GM12878 (cell line): ENCODE results near the gene TMC2. TPM values are rescaled to one million over a fixed set of nuclear protein-coding genes. Genes with fewer than 3 reads are reported as not detected.

Experiments
- ATAC-seq: fragments of 200-7000 bp; cut with Tn5 transposase; 3 replicates; pipeline ENCODE4 v1.9.1; 2020; ENCODE audit warnings: mild to moderate bottlenecking, moderate library complexity
- BruUV-seq: library from RNA; stranded (reverse); fragments of 400-500 nt; replicated peaks from 2 replicates; lab custom pipeline; 2021; lab: Mats Ljungman, UMichigan
- CTCF ChIA-PET: fragments of 300-600 bp; sonication (Branson Sonifier 250); formaldehyde crosslinking; extraction: SDS; loops from one replicate; lab custom pipeline; 2021; ENCODE audit warnings: inconsistent platforms; lab: Yijun Ruan, JAX
- POLR2A ChIA-PET: fragments of 350-600 bp; formaldehyde crosslinking; extraction: SDS; loops from one replicate; lab custom pipeline; 2021; ENCODE audit warnings: inconsistent platforms; lab: Charles Lee
- RAD21 ChIA-PET: fragments of 300-600 bp; sonication (Branson Sonifier 250); formaldehyde crosslinking; loops from one replicate; lab custom pipeline; 2023; ENCODE audit warnings: antibody characterized with exemption; ENCODE audit not compliant: unreplicated experiment; lab: Charles Lee
- SMC1A ChIA-PET: fragments of 300-600 bp; sonication (Branson Sonifier 250); formaldehyde crosslinking; loops from one replicate; lab custom pipeline; 2023; ENCODE audit not compliant: unreplicated experiment, uncharacterized antibody; lab: Charles Lee
- DNase-seq: peaks from one replicate; pipeline ENCODE4 v3.0.0-alpha.2; 2011; ENCODE audit warnings: low read depth, low spot score
- FAIRE-seq: peaks from 3 replicates; lab custom pipeline; 2011; peaks lifted over from hg19 to GRCh38; lab: Jason Lieb, UNC
- H2AFZ ChIP-seq: 2 replicates; pipeline ENCODE4 v1.6.0; 2011; ENCODE audit warnings: low read depth, low read length, control low read depth; ENCODE audit not compliant: control insufficient read depth
- H3K27ac ChIP-seq: 2 replicates; pipeline ENCODE4 v1.5.1; 2011; ENCODE audit warnings: control low read depth; ENCODE audit not compliant: control insufficient read depth, insufficient read depth
- H3K27me3 ChIP-seq, 2 experiments: replicated peaks in 1 of 2; 2 replicates each; pipeline versions ENCODE4 v1.6.0 to v1.6.1; 2011; ENCODE audit warnings: low read length in 1 of 2; ENCODE audit not compliant: control insufficient read depth in 2 of 2, insufficient read depth in 2 of 2
- H3K36me3 ChIP-seq, 2 experiments: 2 replicates each; pipeline ENCODE4 v1.5.1; 2011; ENCODE audit warnings: low read length in 1 of 2; ENCODE audit not compliant: control insufficient read depth in 2 of 2, insufficient read depth in 2 of 2
- H3K4me1 ChIP-seq: 2 replicates; pipeline ENCODE4 v1.6.1; 2011; ENCODE audit warnings: mild to moderate bottlenecking, low read length, moderate library complexity, mixed read lengths; ENCODE audit not compliant: control insufficient read depth, insufficient read depth
- H3K4me2 ChIP-seq: 2 replicates; pipeline ENCODE4 v1.6.0; 2011; ENCODE audit warnings: control low read depth; ENCODE audit not compliant: control insufficient read depth, insufficient read depth
- H3K4me3 ChIP-seq: fragments of 200-600 bp; sonication (generic); 2 replicates; pipeline ENCODE4 v1.5.1; 2016
- H3K79me2 ChIP-seq: 2 replicates; pipeline ENCODE4 v1.6.0; 2011; ENCODE audit warnings: low read length; ENCODE audit not compliant: control insufficient read depth, insufficient read depth
- H3K9ac ChIP-seq: 2 replicates; pipeline ENCODE4 v1.8.0; 2011; ENCODE audit warnings: low read length, control low read depth, mixed read lengths; ENCODE audit not compliant: control insufficient read depth, insufficient read depth
- H3K9me3 ChIP-seq: replicated peaks from 3 replicates; pipeline ENCODE4 v1.5.1; 2011; ENCODE audit warnings: mild to moderate bottlenecking, low read length; ENCODE audit not compliant: control insufficient read depth, insufficient read depth
- H4K20me1 ChIP-seq: 2 replicates; pipeline ENCODE4 v1.6.0; 2011; ENCODE audit not compliant: control insufficient read depth, insufficient read depth
- BRCA1 ChIP-seq: IDR thresholded peaks from 2 replicates; pipeline ENCODE4 v1.6.1; 2011; ENCODE audit warnings: low read depth, low read length, improper control_type of control experiment
- DPF2 ChIP-seq: fragments of 450-650 bp; IDR thresholded peaks from 2 replicates; pipeline ENCODE4 v1.6.1; 2017; ENCODE audit warnings: mild to moderate bottlenecking
- FOXM1 ChIP-seq: IDR thresholded peaks from 2 replicates; pipeline ENCODE4 v1.6.1; 2012; ENCODE audit warnings: low read depth, mild to moderate bottlenecking, inconsistent platforms, low read length, moderate library complexity
- JUNB ChIP-seq: IDR thresholded peaks from 2 replicates; pipeline ENCODE4 v1.6.1; 2016; ENCODE audit warnings: antibody characterized with exemption, mild to moderate bottlenecking
- JUND ChIP-seq: IDR thresholded peaks from 2 replicates; pipeline ENCODE4 v1.6.1; 2012; ENCODE audit warnings: low read depth, mild to moderate bottlenecking, low read length, improper control_type of control experiment, moderate library complexity
- NRF1 ChIP-seq: conservative IDR thresholded peaks from 2 replicates; pipeline ENCODE4 v1.6.1; 2011; ENCODE audit warnings: mild to moderate bottlenecking, low read depth, low read length, improper control_type of control experiment
- POLR2A ChIP-seq: IDR thresholded peaks from 2 replicates; pipeline ENCODE4 v1.6.1; 2011; ENCODE audit warnings: low read depth, mild to moderate bottlenecking, low read length
- SREBF2 ChIP-seq: IDR thresholded peaks from 2 replicates; pipeline ENCODE4 v1.6.1; 2012; ENCODE audit warnings: mild to moderate bottlenecking, low read length
- YBX1 ChIP-seq: fragments of 450-650 bp; IDR thresholded peaks from 2 replicates; pipeline ENCODE4 v1.6.1; 2016; ENCODE audit warnings: antibody characterized with exemption
- ZNF24 ChIP-seq: fragments of 450-650 bp; IDR thresholded peaks from 2 replicates; pipeline ENCODE4 v1.6.1; 2017; ENCODE audit warnings: antibody characterized with exemption, mild to moderate bottlenecking
- WGBS: methylation state at CpG from one replicate; pipeline ENCODE4 v1.1.6; 2016; ENCODE audit warnings: low lambda C conversion rate; ENCODE audit not compliant: insufficient replicate concordance, insufficient coverage; ENCODE audit errors: missing lambda C conversion rate; 5-methylcytosine and 5-hydroxymethylcytosine counted together
- in situ Hi-C: fragments of 300-500 bp; cut with MboI; formaldehyde crosslinking; loops from 9 replicates; pipeline ENCODE4 v1.14.3; 2018; ENCODE audit warnings: mixed read lengths
- intact Hi-C: fragments of 100-400 bp; cut with micrococcal nuclease; formaldehyde crosslinking; loops from one replicate; pipeline ENCODE4 v1.14.2; 2022; ENCODE audit not compliant: unreplicated experiment
- polyA plus RNA-seq, 11 experiments: library from polyadenylated mRNA; depleted of rRNA in 4 of 11; unstranded in 6 of 11; stranded (reverse) in 5 of 11; fragments of >200 nt; fragmentation: Nextera tagmentation in 4 of 11; fragmentation: Illumina TruSeq in 1 of 11; extraction: Ambion mirVana in 4 of 11; extraction: Trizol in 1 of 11; gene quantifications; 1 replicate in 1 of 11; 2 replicates in 10 of 11; pipeline versions ENCODE4 v1.2.1 to v1.2.3, GENCODE V29; 2011 to 2016; ENCODE audit warnings: inconsistent platforms in 2 of 11, missing spikeins in 2 of 11, low read depth in 1 of 11
- total RNA-seq, 4 experiments: library from RNA; depleted of rRNA in 3 of 4; stranded (reverse); fragments of >200 nt in 3 of 4; fragmentation: Illumina TruSeq in 1 of 4; extraction: Trizol in 1 of 4; gene quantifications; 2 replicates each; pipeline versions ENCODE4 v1.2.1 to v1.2.3, GENCODE V29; 2013 to 2021
- TF ChIP-seq, protein P1 (sequence below): fragments of 450-650 bp; IDR thresholded peaks from 2 replicates; pipeline ENCODE4 v1.6.1; 2016; ENCODE audit warnings: mild to moderate bottlenecking
- TF ChIP-seq, protein P2 (sequence below): fragments of 450-650 bp; IDR thresholded peaks from 2 replicates; pipeline ENCODE4 v1.6.1; 2017; ENCODE audit warnings: mild to moderate bottlenecking, moderate library complexity
- TF ChIP-seq, protein P3 (sequence below): fragments of 450-650 bp; IDR thresholded peaks from 2 replicates; pipeline ENCODE4 v1.6.1; 2018; ENCODE audit warnings: borderline replicate concordance, mild to moderate bottlenecking; ENCODE audit not compliant: partially characterized antibody

Gene TMC2
- total and polyA plus RNA-seq, 10 of the 15 experiments (the other 5 are each of a cell fraction or from before 2014, with no cell fraction given), result 0.08 TPM; not detected in 9

DNA sequence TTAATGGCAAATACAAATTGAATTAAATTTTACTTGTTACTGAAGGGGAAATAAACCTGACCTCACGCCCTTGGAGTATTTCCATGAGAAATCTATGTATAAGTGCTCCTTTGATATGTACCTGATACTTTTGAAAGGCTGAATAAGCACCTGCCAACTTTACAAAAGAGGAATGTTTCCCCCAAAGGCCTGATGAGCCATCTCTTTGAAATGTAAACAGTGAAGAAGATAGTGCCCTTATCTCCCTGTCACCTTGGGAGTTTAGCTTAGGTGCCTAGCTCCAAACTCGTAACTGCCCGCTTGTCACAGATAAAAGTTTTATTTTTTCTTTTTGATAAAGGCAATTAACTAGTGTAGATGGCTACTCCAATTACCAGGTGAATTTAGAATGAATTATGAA is 26.6 kb upstream of the TMC2 start:
- WGBS, result 64% methylated on average over 3 of the region's 3 CpGs

More for the DNA sequence above, 26.6 kb upstream of the TMC2 start:
- no peaks in the 10 kb centered on the region for H4K20me1 ChIP-seq
- H3K4me2 ChIP-seq, result peak overlapping the region; percentile 88
- H3K79me2 ChIP-seq, result peaks cover 16% of the 10 kb centered on the region
- ChIA-PET POLR2A (interaction anchor here (1.6 kb wide), 1 partner anchor 40 kb away, joined by 12 read pairs; the partner anchor contains the start of gene SNRPB), RAD21 (no interaction called here), SMC1A (interaction anchor here (0.6 to 3.2 kb wide), 2 partner anchors 12 to 34 kb away, joined by 3 to 11 read pairs; no protein-coding TSS in a partner anchor), CTCF (interaction anchor here (4.4 kb wide), 1 partner anchor 12 kb away, joined by 86 read pairs; no protein-coding TSS in a partner anchor)
- TF ChIP-seq, protein P1, sequence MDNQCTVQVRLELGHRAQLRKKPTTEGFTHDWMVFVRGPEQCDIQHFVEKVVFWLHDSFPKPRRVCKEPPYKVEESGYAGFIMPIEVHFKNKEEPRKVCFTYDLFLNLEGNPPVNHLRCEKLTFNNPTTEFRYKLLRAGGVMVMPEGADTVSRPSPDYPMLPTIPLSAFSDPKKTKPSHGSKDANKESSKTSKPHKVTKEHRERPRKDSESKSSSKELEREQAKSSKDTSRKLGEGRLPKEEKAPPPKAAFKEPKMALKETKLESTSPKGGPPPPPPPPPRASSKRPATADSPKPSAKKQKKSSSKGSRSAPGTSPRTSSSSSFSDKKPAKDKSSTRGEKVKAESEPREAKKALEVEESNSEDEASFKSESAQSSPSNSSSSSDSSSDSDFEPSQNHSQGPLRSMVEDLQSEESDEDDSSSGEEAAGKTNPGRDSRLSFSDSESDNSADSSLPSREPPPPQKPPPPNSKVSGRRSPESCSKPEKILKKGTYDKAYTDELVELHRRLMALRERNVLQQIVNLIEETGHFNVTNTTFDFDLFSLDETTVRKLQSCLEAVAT, result no peak
- TF ChIP-seq YBX1 (no peak), JUND (no peak), BRCA1 (no peak), FOXM1 (no peak), NRF1 (no peak), SREBF2 (no peak), ZNF24 (no peak), POLR2A (no peak), JUNB (no peak), DPF2 (no peak)
- TF ChIP-seq, protein P2, sequence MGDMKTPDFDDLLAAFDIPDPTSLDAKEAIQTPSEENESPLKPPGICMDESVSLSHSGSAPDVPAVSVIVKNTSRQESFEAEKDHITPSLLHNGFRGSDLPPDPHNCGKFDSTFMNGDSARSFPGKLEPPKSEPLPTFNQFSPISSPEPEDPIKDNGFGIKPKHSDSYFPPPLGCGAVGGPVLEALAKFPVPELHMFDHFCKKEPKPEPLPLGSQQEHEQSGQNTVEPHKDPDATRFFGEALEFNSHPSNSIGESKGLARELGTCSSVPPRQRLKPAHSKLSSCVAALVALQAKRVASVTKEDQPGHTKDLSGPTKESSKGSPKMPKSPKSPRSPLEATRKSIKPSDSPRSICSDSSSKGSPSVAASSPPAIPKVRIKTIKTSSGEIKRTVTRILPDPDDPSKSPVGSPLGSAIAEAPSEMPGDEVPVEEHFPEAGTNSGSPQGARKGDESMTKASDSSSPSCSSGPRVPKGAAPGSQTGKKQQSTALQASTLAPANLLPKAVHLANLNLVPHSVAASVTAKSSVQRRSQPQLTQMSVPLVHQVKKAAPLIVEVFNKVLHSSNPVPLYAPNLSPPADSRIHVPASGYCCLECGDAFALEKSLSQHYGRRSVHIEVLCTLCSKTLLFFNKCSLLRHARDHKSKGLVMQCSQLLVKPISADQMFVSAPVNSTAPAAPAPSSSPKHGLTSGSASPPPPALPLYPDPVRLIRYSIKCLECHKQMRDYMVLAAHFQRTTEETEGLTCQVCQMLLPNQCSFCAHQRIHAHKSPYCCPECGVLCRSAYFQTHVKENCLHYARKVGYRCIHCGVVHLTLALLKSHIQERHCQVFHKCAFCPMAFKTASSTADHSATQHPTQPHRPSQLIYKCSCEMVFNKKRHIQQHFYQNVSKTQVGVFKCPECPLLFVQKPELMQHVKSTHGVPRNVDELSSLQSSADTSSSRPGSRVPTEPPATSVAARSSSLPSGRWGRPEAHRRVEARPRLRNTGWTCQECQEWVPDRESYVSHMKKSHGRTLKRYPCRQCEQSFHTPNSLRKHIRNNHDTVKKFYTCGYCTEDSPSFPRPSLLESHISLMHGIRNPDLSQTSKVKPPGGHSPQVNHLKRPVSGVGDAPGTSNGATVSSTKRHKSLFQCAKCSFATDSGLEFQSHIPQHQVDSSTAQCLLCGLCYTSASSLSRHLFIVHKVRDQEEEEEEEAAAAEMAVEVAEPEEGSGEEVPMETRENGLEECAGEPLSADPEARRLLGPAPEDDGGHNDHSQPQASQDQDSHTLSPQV, result no peak
- TF ChIP-seq, protein P3, sequence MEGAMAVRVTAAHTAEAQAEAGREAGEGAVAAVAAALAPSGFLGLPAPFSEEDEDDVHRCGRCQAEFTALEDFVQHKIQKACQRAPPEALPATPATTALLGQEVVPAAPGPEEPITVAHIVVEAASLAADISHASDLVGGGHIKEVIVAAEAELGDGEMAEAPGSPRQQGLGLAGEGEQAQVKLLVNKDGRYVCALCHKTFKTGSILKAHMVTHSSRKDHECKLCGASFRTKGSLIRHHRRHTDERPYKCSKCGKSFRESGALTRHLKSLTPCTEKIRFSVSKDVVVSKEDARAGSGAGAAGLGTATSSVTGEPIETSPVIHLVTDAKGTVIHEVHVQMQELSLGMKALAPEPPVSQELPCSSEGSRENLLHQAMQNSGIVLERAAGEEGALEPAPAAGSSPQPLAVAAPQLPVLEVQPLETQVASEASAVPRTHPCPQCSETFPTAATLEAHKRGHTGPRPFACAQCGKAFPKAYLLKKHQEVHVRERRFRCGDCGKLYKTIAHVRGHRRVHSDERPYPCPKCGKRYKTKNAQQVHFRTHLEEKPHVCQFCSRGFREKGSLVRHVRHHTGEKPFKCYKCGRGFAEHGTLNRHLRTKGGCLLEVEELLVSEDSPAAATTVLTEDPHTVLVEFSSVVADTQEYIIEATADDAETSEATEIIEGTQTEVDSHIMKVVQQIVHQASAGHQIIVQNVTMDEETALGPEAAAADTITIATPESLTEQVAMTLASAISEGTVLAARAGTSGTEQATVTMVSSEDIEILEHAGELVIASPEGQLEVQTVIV, result no peak
- ATAC-seq (no peak), DNase-seq (no peak), FAIRE-seq (no peak)
- 0 out of 4 replicates have a peak, but pooled peaks cover 0 to 2% of the 10 kb centered on the region in 2 experiments for H3K27me3 ChIP-seq
- H3K36me3 ChIP-seq, result no peaks in the 10 kb centered on the region
- H2AFZ ChIP-seq, result no peak overlapping the region
- intact Hi-C loops (loop anchor here (5.0 kb wide), 1 partner anchor 37 kb away; the partner anchor contains the start of gene SNRPB), in situ Hi-C loops (no loop called here)
- no peak overlapping the region for H3K27ac ChIP-seq
- no peak overlapping the region for H3K4me3 ChIP-seq
- H3K9ac ChIP-seq, result no peak overlapping the region; the same call in 1 of the 2 replicates
- H3K4me1 ChIP-seq, result peaks cover 6% of the 10 kb centered on the region; the same call in 1 of the 2 replicates
- no peaks in the 10 kb centered on the region for H3K9me3 ChIP-seq
- BruUV-seq, result no TSS peak
